IgD-negative memory B cell (primary cell): ENCODE data around the gene NRGN. TPM values are rescaled to one million over a fixed set of nuclear protein-coding genes. Genes with fewer than 3 reads are reported as not detected.
"Not testable (repeated sequence)": the region's sequence is repeated elsewhere in the genome, so short reads cannot be mapped to it uniquely, and the experiment has no call there.

Experiments used
- H3K27ac Mint-ChIP-seq, 3 donors: one replicate each; pipeline ENCODE4 v1.8.0; 2020 to 2022; ENCODE audit warnings: mild to moderate bottlenecking in 3 of 3, mixed read lengths in 3 of 3, moderate library complexity in 1 of 3
- H3K27me3 Mint-ChIP-seq: one replicate; pipeline ENCODE4 v1.8.0; 2021; ENCODE audit warnings: mixed read lengths
- H3K36me3 Mint-ChIP-seq: one replicate; pipeline ENCODE4 v1.8.0; 2020; ENCODE audit warnings: mild to moderate bottlenecking, mixed read lengths
- H3K4me1 Mint-ChIP-seq, 3 donors: one replicate each; pipeline ENCODE4 v1.8.0; 2020 to 2022; ENCODE audit warnings: mixed read lengths in 3 of 3, mild to moderate bottlenecking in 1 of 3
- H3K4me3 Mint-ChIP-seq, 4 donors: one replicate each; pipeline ENCODE4 v1.8.0; 2020 to 2022; ENCODE audit warnings: mild to moderate bottlenecking in 4 of 4, mixed read lengths in 4 of 4, moderate library complexity in 3 of 4
- H3K9me3 Mint-ChIP-seq, 3 donors: one replicate each; pipeline ENCODE4 v1.8.0; 2020 to 2021; ENCODE audit warnings: mixed read lengths in 3 of 3, mild to moderate bottlenecking in 1 of 3
- polyA plus RNA-seq: library from polyadenylated mRNA; unstranded; fragments of 300-500 nt; fragmentation: Illumina TruSeq; gene quantifications from one replicate; pipeline ENCODE4 v1.2.3, GENCODE V29; 2021

The NRGN gene
- polyA plus RNA-seq, 1 donor from 2014 or later, result 4.6 TPM

- H3K36me3 Mint-ChIP-seq, result no peaks in the 10 kb centered on the region
- H3K4me3 Mint-ChIP-seq, result peak overlapping the region; percentile 18 to 90 (median 86)
- H3K27me3 Mint-ChIP-seq, result peaks cover 30% of the 10 kb centered on the region
- H3K4me1 Mint-ChIP-seq, result peaks cover 16 to 36% (median 23%) of the 10 kb centered on the region in 3 donors
- peak overlapping the region in 2 of 3 donors; percentile 63 to 94 for H3K27ac Mint-ChIP-seq
- H3K9me3 Mint-ChIP-seq, result no peaks in the 10 kb centered on the region
Measured at GRCh38 chr11:124758355-124759265, 18.9 kb downstream of the NRGN start.

- Mint-ChIP-seq H3K36me3 (no peaks in the 10 kb centered on the region), H3K4me3 (peak overlapping the region; percentile 59 to 90 (median 83)), H3K4me1 (peaks cover 16 to 38% (median 23%) of the 10 kb centered on the region in 3 donors), H3K9me3 (no peaks in the 10 kb centered on the region), H3K27ac (peak overlapping the region in 2 of 3 donors; percentile 56 to 67), H3K27me3 (peaks cover 30% of the 10 kb centered on the region)
Measured at GRCh38 chr11:124759266-124760204, 19.8 kb downstream of the NRGN start.

- Mint-ChIP-seq H3K4me3 (peak overlapping the region; percentile 59 to 87 (median 83)), H3K27ac (peak overlapping the region in 2 of 3 donors; percentile 67 to 83), H3K4me1 (peaks cover 16 to 38% (median 23%) of the 10 kb centered on the region in 3 donors), H3K9me3 (no peaks in the 10 kb centered on the region), H3K27me3 (peaks cover 30% of the 10 kb centered on the region), H3K36me3 (no peaks in the 10 kb centered on the region)
Measured at GRCh38 chr11:124760205-124760652, 20.5 kb downstream of the NRGN start.

DNA sequence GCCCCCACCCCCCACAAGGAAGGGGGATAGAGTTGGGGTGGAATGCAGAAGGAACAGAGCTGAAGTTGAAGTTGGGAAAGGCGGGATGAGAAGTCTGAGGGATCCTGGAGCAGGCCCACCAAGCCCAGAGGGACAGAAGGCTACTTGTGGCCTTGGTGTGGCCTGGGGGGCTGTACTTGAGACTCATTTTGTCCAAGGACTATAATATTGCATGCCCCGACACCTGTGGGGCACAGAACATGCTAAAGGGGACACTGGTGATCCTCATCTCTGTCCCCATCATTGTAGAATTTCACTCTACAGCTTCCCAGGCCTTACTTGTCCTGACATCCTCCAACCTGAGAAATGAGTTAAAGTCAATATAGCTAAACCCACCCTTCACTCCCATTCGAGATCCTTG lies 21.1 kb downstream of the NRGN start:
- Mint-ChIP-seq H3K4me1 (peaks cover 16 to 38% (median 23%) of the 10 kb centered on the region in 3 donors), H3K36me3 (no peaks in the 10 kb centered on the region), H3K4me3 (peak overlapping the region in 3 of 4 donors; percentile 54 to 85 (median 76)), H3K27me3 (peaks cover 30% of the 10 kb centered on the region), H3K27ac (peak overlapping the region in 2 of 3 donors; percentile 67 to 83), H3K9me3 (no peaks in the 10 kb centered on the region)

DNA sequence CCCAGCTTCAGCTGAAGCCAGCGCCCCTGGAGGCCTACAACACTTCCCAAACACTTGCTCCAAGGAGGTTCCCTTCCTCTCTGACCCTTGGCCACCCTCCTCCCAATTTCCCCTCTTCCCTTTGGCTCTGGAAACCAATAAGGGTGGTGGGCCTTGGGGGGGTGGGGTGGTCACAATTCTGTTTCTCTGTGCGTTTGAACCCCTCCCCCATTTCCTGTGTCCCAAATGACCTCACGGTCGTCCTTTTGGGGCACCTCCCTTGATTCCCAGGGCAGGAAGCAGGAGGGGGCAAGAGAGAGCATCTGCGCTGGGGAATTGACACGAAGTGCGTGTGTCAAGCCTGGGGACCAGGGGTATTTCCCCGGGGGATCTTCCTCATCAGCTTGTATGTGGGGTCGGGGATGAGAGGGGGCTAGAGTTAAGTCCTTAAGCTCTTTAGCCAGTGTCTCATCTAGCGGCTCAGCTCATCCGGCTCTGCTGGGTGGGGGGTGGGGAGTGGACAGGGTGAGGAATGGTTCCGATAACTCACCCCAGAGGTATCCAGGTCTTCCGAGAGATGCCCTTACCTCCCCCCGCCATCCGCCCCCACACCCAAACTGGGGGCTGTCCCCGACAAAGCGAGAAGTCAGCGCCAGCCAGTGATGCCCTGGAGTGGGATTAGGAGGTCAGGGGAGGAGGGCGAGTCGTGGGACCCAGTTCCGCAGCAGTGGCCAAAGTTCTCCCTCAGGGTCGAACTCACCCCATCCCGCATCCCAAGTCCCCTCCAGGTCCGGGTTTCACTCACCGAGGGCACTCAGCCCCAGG lies 21.8 kb downstream of the NRGN start:
- H3K4me1 Mint-ChIP-seq, result peaks cover 16 to 38% (median 23%) of the 10 kb centered on the region in 3 donors
- H3K27ac Mint-ChIP-seq, result peak overlapping the region in 1 of 3 donors; percentile 42
- H3K9me3 Mint-ChIP-seq, result no peaks in the 10 kb centered on the region
- H3K27me3 Mint-ChIP-seq, result peaks cover 30% of the 10 kb centered on the region
- H3K4me3 Mint-ChIP-seq, result peak overlapping the region; percentile 67 to 85 (median 80)
- no peaks in the 10 kb centered on the region for H3K36me3 Mint-ChIP-seq

DNA sequence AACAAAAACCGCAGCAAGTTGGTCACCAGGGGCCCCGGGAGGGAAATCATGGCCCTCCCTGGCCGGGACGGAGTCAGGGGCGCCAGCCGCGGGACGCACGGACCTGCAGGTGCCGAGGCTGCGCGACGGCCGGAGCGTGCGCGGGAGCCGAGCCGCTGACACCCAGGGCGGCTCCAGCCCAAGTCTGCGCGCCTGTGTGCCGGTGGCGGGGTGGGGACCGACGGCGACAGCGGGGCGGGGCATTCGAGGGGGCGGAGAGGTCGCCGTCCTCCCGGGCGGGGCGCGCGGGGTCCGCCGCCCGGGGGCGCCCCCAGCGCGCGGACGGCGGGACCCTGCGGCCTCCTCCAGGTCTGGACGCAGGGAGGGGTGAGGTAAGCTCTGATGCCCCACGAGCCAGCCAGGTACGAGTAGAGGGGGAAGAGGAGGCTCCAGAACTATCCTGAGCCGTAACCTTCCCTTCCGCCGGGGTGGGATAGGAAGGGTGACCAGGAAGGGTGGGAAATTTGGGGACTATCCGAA lies 22.4 kb downstream of the NRGN start, which contains the start of gene ESAM:
Gene ESAM (minus strand): TSS at position 186 of the 519 bp plus-strand sequence. CDS start 136 bp downstream, at position 50.
- peak within 1 kb of the TSS; percentile 59 to 86 (median 83) for H3K27ac Mint-ChIP-seq
- H3K4me1 Mint-ChIP-seq, result peaks cover 16 to 38% (median 19%) of the 10 kb centered on the region in 3 donors
- no peaks in the 10 kb centered on the region for H3K36me3 Mint-ChIP-seq

DNA sequence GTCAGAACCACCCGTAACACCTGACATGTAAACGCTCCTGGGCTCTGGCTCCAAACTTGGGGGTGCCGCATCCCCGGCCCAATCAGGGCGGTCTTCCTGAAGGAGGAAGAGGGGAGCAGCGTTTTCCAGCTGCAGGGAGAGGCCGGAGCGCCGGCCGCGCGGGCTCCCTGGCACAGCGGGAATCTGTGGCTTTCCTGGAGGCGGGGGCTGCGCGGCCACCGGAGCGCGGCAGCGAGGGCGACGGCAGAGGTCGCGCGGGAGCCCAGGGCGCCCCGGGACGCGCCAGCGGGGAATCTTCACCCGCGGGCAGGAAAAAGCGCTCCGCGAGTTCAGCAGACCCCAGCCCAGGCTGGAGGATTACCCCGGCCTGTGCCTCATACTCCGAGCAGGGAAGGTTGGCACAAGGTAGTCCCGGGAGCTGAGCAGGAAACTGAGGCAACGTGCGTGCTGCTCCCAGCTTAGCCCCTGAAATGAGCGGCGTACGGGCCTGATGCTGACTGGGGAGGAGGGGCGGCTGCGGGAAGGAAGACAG lies 22.9 kb downstream of the NRGN start:
- no peaks in the 10 kb centered on the region for H3K9me3 Mint-ChIP-seq
- peaks cover 23% of the 10 kb centered on the region for H3K27me3 Mint-ChIP-seq
- peak overlapping the region; percentile 91 to 98 (median 94) for H3K4me3 Mint-ChIP-seq
- H3K27ac Mint-ChIP-seq, result peak overlapping the region; percentile 59 to 86 (median 83)
- no peaks in the 10 kb centered on the region for H3K36me3 Mint-ChIP-seq
- H3K4me1 Mint-ChIP-seq, result peaks cover 16 to 38% (median 19%) of the 10 kb centered on the region in 3 donors

More for the DNA sequence above, 22.4 kb downstream of the NRGN start, which contains the start of gene ESAM:
- Mint-ChIP-seq H3K27me3 (peaks cover 25% of the 10 kb centered on the region), H3K4me3 (peak within 1 kb of the TSS; percentile 91 to 98 (median 94)), H3K9me3 (no peaks in the 10 kb centered on the region)

GRCh38 chr11:124763156-124763947 lies 23.6 kb downstream of the NRGN start:
- Mint-ChIP-seq H3K27ac (peak overlapping the region; percentile 59 to 86 (median 83)), H3K4me1 (peaks cover 14 to 35% (median 17%) of the 10 kb centered on the region in 3 donors), H3K9me3 (no peaks in the 10 kb centered on the region), H3K4me3 (peak overlapping the region; percentile 91 to 98 (median 94)), H3K27me3 (peaks cover 18% of the 10 kb centered on the region), H3K36me3 (no peaks in the 10 kb centered on the region)

GRCh38 chr11:124766156-124766555 lies 26.4 kb downstream of the NRGN start:
- H3K27ac Mint-ChIP-seq, result peak overlapping the region in 1 of 3 donors; percentile 33
- peaks cover 5 to 14% (median 6%) of the 10 kb centered on the region in 3 donors for H3K4me1 Mint-ChIP-seq
- no peaks in the 10 kb centered on the region for H3K9me3 Mint-ChIP-seq
- H3K27me3 Mint-ChIP-seq, result no peaks in the 10 kb centered on the region
- no peak overlapping the region for H3K4me3 Mint-ChIP-seq
- no peaks in the 10 kb centered on the region for H3K36me3 Mint-ChIP-seq

GRCh38 chr11:124768914-124769313 lies 29.2 kb downstream of the NRGN start:
- H3K4me1 Mint-ChIP-seq, result no peaks in the 10 kb centered on the region
- no peaks in the 10 kb centered on the region for H3K36me3 Mint-ChIP-seq
- no peaks in the 10 kb centered on the region for H3K9me3 Mint-ChIP-seq
- H3K27me3 Mint-ChIP-seq, result no peaks in the 10 kb centered on the region
- no peak overlapping the region for H3K27ac Mint-ChIP-seq
- no peak overlapping the region for H3K4me3 Mint-ChIP-seq

GRCh38 chr11:124769806-124770774 lies 30.3 kb downstream of the NRGN start:
- peaks cover 0 to under 1% (median 0%) of the 10 kb centered on the region in 3 donors for H3K4me1 Mint-ChIP-seq
- H3K9me3 Mint-ChIP-seq, result no peaks in the 10 kb centered on the region
- H3K36me3 Mint-ChIP-seq, result no peaks in the 10 kb centered on the region
- H3K27ac Mint-ChIP-seq, result no peak overlapping the region
- H3K4me3 Mint-ChIP-seq, result no peak overlapping the region
- no peaks in the 10 kb centered on the region for H3K27me3 Mint-ChIP-seq

DNA sequence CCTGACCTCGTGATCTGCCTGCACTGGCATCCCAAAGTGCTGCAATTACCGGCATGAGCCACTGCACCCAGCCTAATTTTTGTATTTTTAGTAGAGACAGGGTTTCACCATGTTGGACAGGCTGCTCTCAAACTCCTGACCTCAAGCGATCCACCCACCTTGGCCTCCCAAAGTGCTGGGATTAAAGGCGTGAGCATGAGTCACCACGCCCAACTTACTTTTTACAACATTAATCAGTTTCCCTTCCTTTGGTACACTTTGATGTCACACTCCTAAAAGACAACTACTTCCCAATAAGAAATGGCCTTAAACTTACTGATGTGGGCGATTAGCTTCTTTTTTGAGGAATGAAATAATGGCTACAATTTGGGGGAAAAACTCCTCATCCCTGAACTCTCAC lies 31.2 kb downstream of the NRGN start:
- not testable (repeated sequence) for H3K4me1 Mint-ChIP-seq, H3K4me3 Mint-ChIP-seq, H3K27me3 Mint-ChIP-seq, H3K9me3 Mint-ChIP-seq, H3K27ac Mint-ChIP-seq, H3K36me3 Mint-ChIP-seq
